Uterus (tissue), 4 donors: ENCODE results near the gene PHLPP2. TPM values are rescaled to one million over a fixed set of nuclear protein-coding genes. Genes with fewer than 3 reads are reported as not detected.

Source experiments
- DNase-seq, 2 donors: peaks; one replicate each; pipeline ENCODE4 v3.0.0-alpha.2; 2019 to 2020
- H3K27ac ChIP-seq, 2 donors: fragments of 200-600 bp; sonication (generic); 1 replicate in 1 of 2; 2 replicates in 1 of 2; pipeline ENCODE4 v1.5.1; 2016 to 2018
- H3K27me3 ChIP-seq, 2 donors: fragments of 200-600 bp; sonication (generic); one replicate each; pipeline ENCODE4 v1.5.1; 2018 to 2019; ENCODE audit warnings: control low read depth in 1 of 2
- H3K36me3 ChIP-seq, 2 donors: fragments of 200-600 bp; sonication (generic); one replicate each; pipeline ENCODE4 v1.5.1; 2019; ENCODE audit warnings: control low read depth in 1 of 2
- H3K4me1 ChIP-seq, 2 donors: fragments of 200-600 bp; sonication (generic); one replicate each; pipeline ENCODE4 v1.5.1; 2018 to 2019; ENCODE audit warnings: control low read depth in 1 of 2
- H3K4me3 ChIP-seq, 2 donors: fragments of 200-600 bp; sonication (generic); 1 replicate in 1 of 2; 2 replicates in 1 of 2; pipeline ENCODE4 v1.5.1; 2018 to 2019; ENCODE audit warnings: mild to moderate bottlenecking in 1 of 2
- H3K9me3 ChIP-seq, 2 donors: fragments of 200-600 bp; sonication (generic); one replicate each; pipeline ENCODE4 v1.5.1; 2019; ENCODE audit warnings: control low read depth in 1 of 2
- CTCF ChIP-seq, 4 experiments: fragments of 200-600 bp in 2 of 4; fragments of 450-650 bp in 2 of 4; sonication (generic) in 2 of 4; IDR thresholded peaks; one replicate each; pipeline ENCODE4 v1.5.1; 2016 to 2019; ENCODE audit warnings: antibody characterized with exemption in 4 of 4, mild to moderate bottlenecking in 2 of 4, moderate library complexity in 1 of 4
- POLR2A ChIP-seq, 2 donors: fragments of 450-650 bp; IDR thresholded peaks; one replicate each; pipeline ENCODE4 v1.6.1; 2016; ENCODE audit warnings: antibody characterized with exemption in 2 of 2, mild to moderate bottlenecking in 1 of 2, moderate library complexity in 1 of 2
- intact Hi-C: fragments of 100-400 bp; cut with DNase I; formaldehyde crosslinking; loops from one replicate; pipeline ENCODE4 v1.15.1; 2023; ENCODE audit warnings: low total_unique reads
- total RNA-seq, 4 donors: library from RNA; depleted of rRNA in 3 of 4; stranded (reverse); fragments of >200 nt in 3 of 4; gene quantifications; one replicate each; pipeline versions ENCODE4 v1.1.0 to v1.2.4, GENCODE V29; 2014 to 2023
- donor health status: DM: yes; HTN: yes; CAD: no.

PHLPP2 gene
- total RNA-seq, 4 donors from 2014 or later, result 2.0 to 22.3 (median 10.7) TPM

GRCh38 chr16:71671165-71671564 is 53.3 kb downstream of the PHLPP2 start:
- intact Hi-C loops, result no loop called here
- Histone ChIP-seq H3K27ac (no peak overlapping the region), H3K36me3 (no peaks in the 10 kb centered on the region), H3K4me1 (no peaks in the 10 kb centered on the region), H3K27me3 (no peaks in the 10 kb centered on the region), H3K4me3 (no peak overlapping the region), H3K9me3 (no peaks in the 10 kb centered on the region)
- no peak for DNase-seq
- TF ChIP-seq POLR2A (IDR thresholded peaks at IDR 0.05), result no peak
- TF ChIP-seq CTCF (IDR thresholded peaks at IDR 0.05), result no peak

- no peak for TF ChIP-seq POLR2A (IDR thresholded peaks at IDR 0.05)
- no peak for TF ChIP-seq CTCF (IDR thresholded peaks at IDR 0.05)
- no peaks in the 10 kb centered on the region for H3K27me3 ChIP-seq
- no peak for DNase-seq
- no peak overlapping the region for H3K27ac ChIP-seq
- H3K36me3 ChIP-seq, result no peaks in the 10 kb centered on the region
- no peaks in the 10 kb centered on the region for H3K9me3 ChIP-seq
- no peaks in the 10 kb centered on the region for H3K4me1 ChIP-seq
- intact Hi-C loops, result no loop called here
- H3K4me3 ChIP-seq, result no peak overlapping the region
These were observed 54.0 kb downstream of the PHLPP2 start for GRCh38 chr16:71670537-71670936.

GRCh38 chr16:71669926-71670536 is 54.5 kb downstream of the PHLPP2 start:
- DNase-seq, result no peak
- H3K4me3 ChIP-seq, result no peak overlapping the region
- H3K9me3 ChIP-seq, result no peaks in the 10 kb centered on the region
- no peaks in the 10 kb centered on the region for H3K27me3 ChIP-seq
- no peak for TF ChIP-seq CTCF (IDR thresholded peaks at IDR 0.05)
- TF ChIP-seq POLR2A (IDR thresholded peaks at IDR 0.05), result no peak
- no peaks in the 10 kb centered on the region for H3K36me3 ChIP-seq
- intact Hi-C loops, result no loop called here
- no peaks in the 10 kb centered on the region for H3K4me1 ChIP-seq
- no peak overlapping the region for H3K27ac ChIP-seq

GRCh38 chr16:71666928-71667707 is 57.4 kb downstream of the PHLPP2 start:
- DNase-seq, result no peak
- TF ChIP-seq CTCF (IDR thresholded peaks at IDR 0.05) (no peak), POLR2A (IDR thresholded peaks at IDR 0.05) (no peak)
- Histone ChIP-seq H3K4me3 (no peak overlapping the region), H3K4me1 (no peaks in the 10 kb centered on the region), H3K27me3 (no peaks in the 10 kb centered on the region), H3K36me3 (no peaks in the 10 kb centered on the region), H3K9me3 (no peaks in the 10 kb centered on the region), H3K27ac (no peak overlapping the region)
- intact Hi-C loops, result no loop called here

- Histone ChIP-seq H3K4me3 (no peak overlapping the region), H3K27ac (no peak overlapping the region), H3K9me3 (no peaks in the 10 kb centered on the region), H3K27me3 (no peaks in the 10 kb centered on the region), H3K36me3 (no peaks in the 10 kb centered on the region), H3K4me1 (no peaks in the 10 kb centered on the region)
- no peak for DNase-seq
- TF ChIP-seq CTCF (IDR thresholded peaks at IDR 0.05), result no peak
- no peak for TF ChIP-seq POLR2A (IDR thresholded peaks at IDR 0.05)
- intact Hi-C loops, result no loop called here
These were observed 58.2 kb downstream of the PHLPP2 start for GRCh38 chr16:71666264-71666663.
